GM21360 (cell line): ENCODE results near the gene RNF32.

Experiments
- ATAC-seq: cut with Tn5 transposase; IDR thresholded peaks from one replicate; pipeline ENCODE4 v1.9.1; 2021; ENCODE audit warnings: mild to moderate bottlenecking, moderate library complexity; ENCODE audit not compliant: unreplicated experiment

Gene RNF32

GRCh38 chr7:156640257-156640948 lies at the start of gene RNF32:
TSS of gene RNF32 (plus strand) at chr7:156640774. CDS start at chr7:156643878, 3,104 bp downstream.
- ATAC-seq, result peak; percentile 88

GRCh38 chr7:156592155-156592884 lies 48.3 kb upstream of the RNF32 start:
- no peak for ATAC-seq

- ATAC-seq, result no peak
Measured at GRCh38 chr7:156594283-156595080, 46.1 kb upstream of the RNF32 start.

GRCh38 chr7:156600496-156600895 lies 40.1 kb upstream of the RNF32 start:
- no peak for ATAC-seq

GRCh38 chr7:156602283-156602682 lies 38.3 kb upstream of the RNF32 start:
- no peak for ATAC-seq

GRCh38 chr7:156603011-156603410 lies 37.6 kb upstream of the RNF32 start:
- ATAC-seq, result no peak

GRCh38 chr7:156603629-156604028 lies 36.9 kb upstream of the RNF32 start:
- no peak for ATAC-seq

GRCh38 chr7:156604311-156604710 lies 36.3 kb upstream of the RNF32 start:
- ATAC-seq, result no peak

- ATAC-seq, result no peak
Measured at GRCh38 chr7:156604836-156605695, 35.5 kb upstream of the RNF32 start.

GRCh38 chr7:156606135-156606534 lies 34.4 kb upstream of the RNF32 start:
- ATAC-seq, result no peak

GRCh38 chr7:156606691-156607331 lies 33.8 kb upstream of the RNF32 start:
- no peak for ATAC-seq

- no peak for ATAC-seq
Measured at GRCh38 chr7:156607332-156608172, 33.0 kb upstream of the RNF32 start.

GRCh38 chr7:156608173-156608478 lies 32.4 kb upstream of the RNF32 start:
- ATAC-seq, result no peak

- ATAC-seq, result no peak
Measured at GRCh38 chr7:156609010-156609877, 31.3 kb upstream of the RNF32 start.

- no peak for ATAC-seq
Measured at GRCh38 chr7:156610130-156610529, 30.4 kb upstream of the RNF32 start.

GRCh38 chr7:156610601-156611000 lies 30.0 kb upstream of the RNF32 start:
- ATAC-seq, result no peak

GRCh38 chr7:156611014-156612010 lies 29.3 kb upstream of the RNF32 start:
- no peak for ATAC-seq
